Measurements from ENCODE around the gene LRRN4CL. TPM values are rescaled to one million over a fixed set of nuclear protein-coding genes. Genes with fewer than 3 reads are reported as not detected.

Gene LRRN4CL
- total and polyA plus RNA-seq, 2 of the 8 experiments (the other 6 are each of a cell fraction or from before 2014, with no cell fraction given), result 0.05 to 0.26 TPM

GRCh38 chr11:62677156-62677555 is 12.2 kb downstream of the LRRN4CL start (continued):
- no peak for TF ChIP-seq CHD7 (IDR thresholded peaks at IDR 0.05; ENCODE audit: insufficient replicate concordance, low read length)

All from H1 (cell line).